Measurements from ENCODE around the gene MBD2.
A peak's percentile ranks its signal among the peaks of the same experiment; 100 is the strongest.

The MBD2 gene

DNA sequence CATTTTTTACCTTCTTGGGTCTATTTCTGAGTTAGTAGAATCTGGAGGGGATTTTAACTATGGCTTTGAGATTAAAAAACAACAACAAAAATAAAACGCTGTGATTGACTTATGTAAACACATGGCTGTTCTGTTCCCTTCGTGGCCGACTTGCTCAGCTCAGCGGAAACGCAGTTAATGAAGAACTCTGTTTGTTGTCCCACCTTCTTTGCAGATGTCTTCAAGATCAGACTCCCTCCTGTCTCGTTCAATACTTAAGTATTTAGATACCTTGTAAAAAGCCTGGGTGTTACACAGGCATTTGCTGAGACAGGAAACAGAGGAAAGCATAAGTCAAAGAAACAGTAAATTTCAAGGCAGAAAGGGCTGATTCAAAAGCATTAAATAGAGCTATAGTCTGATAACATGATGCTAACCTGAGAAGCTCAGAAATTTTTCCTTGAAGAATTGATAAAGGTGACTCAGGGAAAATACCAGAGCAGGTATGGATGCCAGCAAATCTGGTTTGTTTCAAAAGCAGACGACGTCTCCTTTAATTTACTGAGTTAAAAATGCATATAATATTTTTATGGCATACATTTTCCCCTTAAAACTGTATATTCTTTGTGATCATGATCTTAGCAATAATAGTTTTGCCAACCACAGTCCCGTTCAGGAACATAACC lies 23.2 kb upstream of the MBD2 start:
- no peaks in the 10 kb centered on the region for H3K9me3 Mint-ChIP-seq
- H3K4me1 Mint-ChIP-seq (ENCODE audit: low read depth), result peaks cover 33% of the 10 kb centered on the region
- no peak overlapping the region for H3K4me3 Mint-ChIP-seq
- DNase-seq, result no peak
- H3K36me3 Mint-ChIP-seq (ENCODE audit: low read depth), result no peaks in the 10 kb centered on the region
- H3K27me3 Mint-ChIP-seq, result no peaks in the 10 kb centered on the region
- H3K27ac Mint-ChIP-seq, result peak overlapping the region; percentile 84

DNA sequence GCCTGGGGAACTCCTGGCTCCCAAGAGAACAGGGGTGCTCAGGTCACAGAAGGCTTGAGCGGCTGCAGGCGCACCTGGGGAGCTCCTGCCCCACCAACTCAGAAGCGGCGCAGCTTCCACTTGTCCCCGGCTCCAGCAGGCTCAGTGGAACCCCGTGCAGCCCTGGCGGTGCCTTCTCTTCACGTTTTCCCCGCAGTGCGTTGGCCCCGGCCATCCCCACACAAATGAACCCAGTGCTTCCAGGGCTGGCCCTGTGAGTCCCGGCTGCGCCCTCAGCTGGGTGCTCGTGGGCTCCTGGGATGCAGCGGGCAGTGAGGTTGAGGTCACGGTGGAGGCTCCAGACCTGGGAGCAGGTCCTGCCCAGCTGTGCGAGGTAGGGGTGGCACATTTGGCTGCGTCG lies 17.9 kb upstream of the MBD2 start:
- DNase-seq, result no peak
- Mint-ChIP-seq H3K4me1 (ENCODE audit: low read depth) (peaks cover 10% of the 10 kb centered on the region), H3K9me3 (no peaks in the 10 kb centered on the region), H3K36me3 (ENCODE audit: low read depth) (no peaks in the 10 kb centered on the region), H3K27me3 (no peaks in the 10 kb centered on the region), H3K27ac (no peak overlapping the region), H3K4me3 (no peak overlapping the region)

DNA sequence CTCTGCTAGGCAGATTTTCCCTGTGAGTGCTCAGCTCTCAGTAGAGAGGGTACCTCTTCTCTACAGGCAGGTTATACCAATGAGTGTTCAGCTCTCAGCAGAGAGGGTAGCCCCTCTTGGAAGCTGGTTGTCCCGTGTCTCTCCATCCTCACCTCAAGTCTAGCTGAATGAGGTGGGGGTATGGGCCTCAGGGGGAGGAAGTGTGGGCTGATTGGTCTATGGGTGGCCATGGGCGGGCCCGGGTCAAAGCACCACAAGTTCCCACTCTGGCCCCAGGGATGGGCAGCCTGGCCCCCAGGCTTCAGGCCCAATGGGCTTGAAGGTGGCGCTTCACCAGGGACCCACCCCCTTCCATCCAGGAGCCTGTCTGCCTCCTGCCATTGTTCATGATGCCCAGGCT lies 17.0 kb upstream of the MBD2 start:
- Mint-ChIP-seq H3K9me3 (no peaks in the 10 kb centered on the region), H3K36me3 (ENCODE audit: low read depth) (no peaks in the 10 kb centered on the region), H3K27ac (no peak overlapping the region), H3K4me1 (ENCODE audit: low read depth) (peaks cover 2% of the 10 kb centered on the region), H3K27me3 (no peaks in the 10 kb centered on the region), H3K4me3 (no peak overlapping the region)
- no peak for DNase-seq

DNA sequence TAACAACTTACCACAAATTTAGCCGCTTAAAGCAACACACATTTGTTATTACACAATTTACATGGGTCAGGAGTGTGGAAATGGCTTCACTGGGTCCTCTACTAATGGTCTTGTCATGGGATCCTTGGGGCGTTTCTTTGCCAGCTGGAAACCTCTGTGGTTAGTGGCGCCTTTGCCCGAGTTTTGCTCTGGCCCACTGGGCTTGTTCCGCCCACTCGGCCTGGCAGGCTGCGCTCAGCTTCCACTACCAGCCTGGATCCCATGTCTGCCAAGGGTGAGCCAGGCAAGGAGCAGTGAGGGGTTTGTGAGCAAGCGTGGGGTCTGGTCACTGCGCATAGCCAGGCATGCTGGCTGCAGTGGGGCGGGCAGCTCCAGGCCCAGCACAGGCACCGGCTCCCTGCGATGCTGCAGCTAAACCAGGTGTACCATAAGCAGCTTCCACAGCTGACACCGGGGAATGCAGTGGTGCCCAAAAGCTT lies 16.2 kb upstream of the MBD2 start:
- no peaks in the 10 kb centered on the region for H3K9me3 Mint-ChIP-seq
- no peaks in the 10 kb centered on the region for H3K36me3 Mint-ChIP-seq (ENCODE audit: low read depth)
- no peak overlapping the region for H3K27ac Mint-ChIP-seq
- no peak overlapping the region for H3K4me3 Mint-ChIP-seq
- no peaks in the 10 kb centered on the region for H3K4me1 Mint-ChIP-seq (ENCODE audit: low read depth)
- H3K27me3 Mint-ChIP-seq, result peaks cover under 1% of the 10 kb centered on the region
- no peak for DNase-seq

DNA sequence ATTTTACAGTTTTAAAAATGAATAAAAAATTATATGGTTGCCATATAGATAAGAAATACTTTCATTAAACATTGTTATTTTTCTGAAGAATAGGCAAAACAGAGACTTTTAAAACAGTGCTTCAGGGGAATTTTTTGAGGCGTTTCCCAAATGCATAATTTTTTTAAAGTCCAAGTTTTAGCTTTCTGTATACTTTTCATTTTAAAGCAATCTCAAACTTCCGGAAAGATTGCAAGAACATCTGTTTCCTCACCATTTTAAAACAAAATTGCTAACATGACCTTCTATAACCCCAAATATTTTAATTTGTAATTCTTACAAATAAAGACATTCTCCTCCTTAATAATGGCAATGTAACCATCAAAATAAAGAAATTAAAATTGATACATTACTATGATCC lies 15.1 kb upstream of the MBD2 start:
- Mint-ChIP-seq H3K36me3 (ENCODE audit: low read depth) (no peaks in the 10 kb centered on the region), H3K9me3 (no peaks in the 10 kb centered on the region), H3K4me1 (ENCODE audit: low read depth) (no peaks in the 10 kb centered on the region), H3K27ac (no peak overlapping the region), H3K27me3 (peaks cover 2% of the 10 kb centered on the region), H3K4me3 (no peak overlapping the region)
- no peak for DNase-seq

DNA sequence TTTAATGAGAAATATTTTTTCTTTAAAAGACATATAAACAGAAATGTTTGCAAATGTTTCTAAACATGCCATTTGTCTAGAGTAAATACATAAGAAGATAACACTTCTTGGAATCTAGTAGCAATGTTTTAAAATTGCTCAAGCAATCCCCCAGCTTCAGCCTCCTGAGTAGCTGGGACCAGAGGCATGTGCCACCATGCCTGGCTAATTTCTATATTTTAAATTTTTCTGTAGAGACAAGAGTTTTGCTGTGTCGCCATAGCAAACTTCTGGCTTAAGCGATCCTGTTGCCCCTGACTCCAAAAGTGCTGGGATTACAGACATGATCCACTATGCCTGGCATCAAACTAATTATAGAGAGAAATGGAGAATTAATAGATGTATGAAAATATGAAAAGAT lies 14.6 kb upstream of the MBD2 start:
- no peaks in the 10 kb centered on the region for H3K4me1 Mint-ChIP-seq (ENCODE audit: low read depth)
- H3K36me3 Mint-ChIP-seq (ENCODE audit: low read depth), result no peaks in the 10 kb centered on the region
- H3K27ac Mint-ChIP-seq, result no peak overlapping the region
- DNase-seq, result no peak
- no peak overlapping the region for H3K4me3 Mint-ChIP-seq
- no peaks in the 10 kb centered on the region for H3K9me3 Mint-ChIP-seq
- peaks cover 2% of the 10 kb centered on the region for H3K27me3 Mint-ChIP-seq

DNA sequence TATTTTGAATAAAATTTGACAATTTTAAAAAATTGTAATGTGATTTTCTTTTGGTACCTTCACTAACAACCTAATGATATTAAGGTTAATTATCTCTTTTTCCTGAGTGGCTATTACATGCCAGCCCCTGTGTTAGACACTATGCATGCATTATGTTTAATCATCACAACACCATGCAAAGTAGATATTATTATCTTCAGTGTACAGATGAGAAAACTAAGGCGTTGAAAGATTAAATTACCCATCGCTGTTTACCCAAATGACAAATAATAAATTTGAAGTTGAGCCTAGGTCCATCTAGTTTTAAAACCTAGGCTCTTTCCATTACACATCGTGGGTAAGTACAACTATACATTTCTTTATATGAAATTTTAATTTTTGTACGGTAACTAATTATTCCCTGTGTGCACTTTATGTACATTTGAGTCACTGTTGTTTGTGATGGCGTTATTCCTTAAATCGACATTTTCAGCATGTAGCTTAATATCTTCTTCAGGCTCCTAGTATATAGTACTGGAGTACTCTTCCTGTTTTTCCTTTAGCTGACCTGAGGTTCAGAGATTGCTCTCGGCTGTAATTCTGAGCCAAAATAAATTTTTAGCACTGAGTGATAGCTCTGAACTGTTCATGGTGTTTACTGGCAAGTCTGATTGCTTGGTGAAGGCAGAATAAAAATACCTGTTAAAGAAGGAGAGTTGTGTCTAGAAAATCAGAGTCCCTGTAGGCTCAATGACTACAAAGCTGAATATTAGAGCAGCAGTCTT lies 13.9 kb upstream of the MBD2 start:
- Mint-ChIP-seq H3K36me3 (ENCODE audit: low read depth) (no peaks in the 10 kb centered on the region), H3K4me3 (no peak overlapping the region), H3K9me3 (no peaks in the 10 kb centered on the region), H3K27me3 (peaks cover 2% of the 10 kb centered on the region), H3K4me1 (ENCODE audit: low read depth) (peaks cover under 1% of the 10 kb centered on the region), H3K27ac (no peak overlapping the region)
- no peak for DNase-seq

DNA sequence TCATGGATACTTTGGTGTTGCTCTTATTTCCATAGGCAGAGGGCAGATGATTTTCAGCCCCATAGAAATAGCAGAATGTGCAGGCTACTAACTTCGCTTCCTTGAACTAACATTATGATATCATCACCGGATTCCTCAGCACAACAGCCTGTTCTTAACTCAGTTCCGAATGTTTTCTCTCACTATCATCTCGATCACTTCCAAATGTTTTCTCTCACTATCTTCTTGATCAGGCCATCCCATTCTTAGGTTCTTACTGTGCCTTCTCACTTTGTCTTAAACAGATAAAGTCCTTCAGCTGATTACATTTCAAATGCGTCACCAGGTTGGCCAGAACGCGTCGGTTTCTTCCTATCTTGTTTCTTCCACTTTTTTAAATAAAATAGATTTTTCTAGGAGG lies 11.4 kb upstream of the MBD2 start:
- Mint-ChIP-seq H3K27ac (no peak overlapping the region), H3K36me3 (ENCODE audit: low read depth) (no peaks in the 10 kb centered on the region), H3K4me3 (no peak overlapping the region), H3K27me3 (peaks cover 2% of the 10 kb centered on the region), H3K9me3 (no peaks in the 10 kb centered on the region), H3K4me1 (ENCODE audit: low read depth) (peaks cover 2% of the 10 kb centered on the region)
- no peak for DNase-seq

DNA sequence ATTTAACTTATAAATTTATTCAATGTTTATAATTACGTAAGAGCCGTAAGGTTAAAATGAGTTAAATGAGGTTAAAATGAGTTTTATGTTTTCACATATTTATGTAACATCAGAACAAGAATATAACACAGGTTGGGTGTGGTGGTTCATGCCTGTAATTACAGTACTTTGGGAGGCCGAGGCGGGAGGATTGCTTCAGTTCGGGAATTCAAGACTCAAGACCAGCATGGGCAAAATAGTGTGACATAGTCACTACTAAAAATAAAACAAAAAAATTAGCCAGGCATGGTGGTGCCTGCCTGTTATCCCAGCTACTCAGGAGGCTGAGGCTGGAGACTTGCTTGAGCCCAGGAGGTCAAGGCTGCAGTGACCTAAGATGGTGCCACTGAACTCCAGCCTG lies 9.3 kb upstream of the MBD2 start:
- no peak overlapping the region for H3K4me3 Mint-ChIP-seq
- peaks cover 13% of the 10 kb centered on the region for H3K4me1 Mint-ChIP-seq (ENCODE audit: low read depth)
- peaks cover 2% of the 10 kb centered on the region for H3K27me3 Mint-ChIP-seq
- no peak overlapping the region for H3K27ac Mint-ChIP-seq
- DNase-seq, result no peak
- H3K36me3 Mint-ChIP-seq (ENCODE audit: low read depth), result no peaks in the 10 kb centered on the region
- no peaks in the 10 kb centered on the region for H3K9me3 Mint-ChIP-seq

DNA sequence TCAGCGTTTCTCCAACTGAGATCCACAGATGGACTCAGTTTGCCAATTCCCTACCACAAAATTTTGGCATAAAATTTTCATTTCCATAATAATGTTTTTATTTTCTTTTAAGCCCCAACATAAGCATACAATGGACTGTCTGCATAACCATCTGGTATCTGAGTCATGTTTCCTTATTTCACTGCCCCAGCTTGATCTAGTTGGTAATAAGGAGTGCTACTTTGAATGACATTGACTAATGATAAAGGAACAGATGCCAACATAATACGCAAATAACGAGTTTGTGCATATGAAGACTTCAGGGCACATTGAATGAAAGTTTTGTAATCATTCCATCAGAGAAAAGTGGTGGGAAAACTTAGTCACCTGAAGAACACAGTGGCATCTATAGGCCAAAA lies 8.8 kb upstream of the MBD2 start:
- DNase-seq, result no peak
- H3K36me3 Mint-ChIP-seq (ENCODE audit: low read depth), result no peaks in the 10 kb centered on the region
- H3K4me1 Mint-ChIP-seq (ENCODE audit: low read depth), result peaks cover 15% of the 10 kb centered on the region
- H3K27ac Mint-ChIP-seq, result no peak overlapping the region
- no peaks in the 10 kb centered on the region for H3K9me3 Mint-ChIP-seq
- H3K27me3 Mint-ChIP-seq, result peaks cover 2% of the 10 kb centered on the region
- no peak overlapping the region for H3K4me3 Mint-ChIP-seq

DNA sequence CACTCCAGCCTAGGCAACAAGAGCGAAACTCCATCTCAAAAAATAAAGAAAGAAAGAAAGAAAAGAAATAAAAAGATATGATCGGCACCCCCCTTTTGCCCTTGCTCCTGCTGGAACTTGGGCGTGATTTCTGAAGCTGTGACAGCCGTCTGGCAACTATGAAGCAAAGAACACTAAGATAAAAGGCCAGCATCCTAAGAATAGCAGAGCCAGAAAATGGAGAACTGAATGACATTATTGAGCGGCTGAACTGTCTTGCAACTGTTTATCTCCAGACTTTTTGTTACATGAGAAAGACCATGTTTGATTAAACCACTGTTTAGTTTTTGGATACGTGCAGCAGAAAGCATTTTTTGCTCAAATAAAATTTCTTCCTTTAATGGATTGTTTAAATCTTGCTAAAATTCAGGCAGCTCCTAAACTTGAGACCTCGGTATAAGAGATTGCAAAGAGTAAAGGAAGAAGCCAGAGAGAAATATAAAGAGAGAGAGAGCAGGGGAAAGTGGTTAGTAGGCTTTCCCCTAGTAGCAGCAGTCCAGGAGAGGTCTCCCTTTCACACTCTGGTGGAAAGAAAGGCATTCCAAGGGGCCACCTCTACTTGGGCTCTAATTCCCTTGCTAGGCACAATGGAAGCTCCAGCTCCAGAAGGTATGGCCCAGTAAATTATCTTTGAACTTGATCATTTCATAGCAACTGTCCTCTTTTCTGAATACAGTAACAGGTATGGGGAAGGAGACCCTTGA lies 8.2 kb upstream of the MBD2 start:
- no peak for DNase-seq
- H3K36me3 Mint-ChIP-seq (ENCODE audit: low read depth), result no peaks in the 10 kb centered on the region
- peaks cover 15% of the 10 kb centered on the region for H3K4me1 Mint-ChIP-seq (ENCODE audit: low read depth)
- H3K4me3 Mint-ChIP-seq, result no peak overlapping the region
- H3K27ac Mint-ChIP-seq, result no peak overlapping the region
- peaks cover 2% of the 10 kb centered on the region for H3K27me3 Mint-ChIP-seq
- H3K9me3 Mint-ChIP-seq, result no peaks in the 10 kb centered on the region

DNA sequence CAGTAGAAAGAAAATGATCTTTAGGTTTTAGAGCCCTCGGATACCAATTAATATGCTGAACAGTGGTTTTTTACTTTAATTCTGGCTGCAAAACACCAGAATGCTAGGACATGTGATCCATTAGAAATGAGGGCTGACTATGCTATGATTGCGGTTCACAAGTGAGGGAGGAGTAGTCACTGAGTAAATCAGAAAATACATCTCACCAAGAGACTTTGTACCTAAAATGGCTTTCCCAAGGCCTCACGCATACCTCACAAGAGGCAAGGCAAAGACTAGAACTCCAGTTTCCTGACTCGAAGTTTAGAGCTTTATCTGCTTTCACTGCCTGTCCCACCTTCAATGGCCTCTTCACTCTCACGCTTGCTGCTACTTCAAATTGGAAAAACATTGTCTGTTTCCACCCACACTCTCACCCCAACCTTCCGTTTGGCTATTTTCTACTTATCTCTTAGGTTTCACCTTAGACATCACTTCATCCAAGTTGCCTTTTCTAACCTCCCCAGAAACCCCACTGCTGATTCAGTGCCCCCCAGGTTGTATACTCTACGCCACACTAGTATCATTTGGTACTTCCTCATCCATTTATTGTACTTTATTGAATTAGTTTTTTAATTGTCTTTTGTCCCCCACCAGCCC lies 5.1 kb upstream of the MBD2 start:
- H3K4me1 Mint-ChIP-seq (ENCODE audit: low read depth), result peaks cover 21% of the 10 kb centered on the region
- no peaks in the 10 kb centered on the region for H3K27me3 Mint-ChIP-seq
- no peak overlapping the region for H3K4me3 Mint-ChIP-seq
- no peaks in the 10 kb centered on the region for H3K36me3 Mint-ChIP-seq (ENCODE audit: low read depth)
- no peaks in the 10 kb centered on the region for H3K9me3 Mint-ChIP-seq
- peak overlapping the region; percentile 71 for H3K27ac Mint-ChIP-seq
- no peak for DNase-seq

DNA sequence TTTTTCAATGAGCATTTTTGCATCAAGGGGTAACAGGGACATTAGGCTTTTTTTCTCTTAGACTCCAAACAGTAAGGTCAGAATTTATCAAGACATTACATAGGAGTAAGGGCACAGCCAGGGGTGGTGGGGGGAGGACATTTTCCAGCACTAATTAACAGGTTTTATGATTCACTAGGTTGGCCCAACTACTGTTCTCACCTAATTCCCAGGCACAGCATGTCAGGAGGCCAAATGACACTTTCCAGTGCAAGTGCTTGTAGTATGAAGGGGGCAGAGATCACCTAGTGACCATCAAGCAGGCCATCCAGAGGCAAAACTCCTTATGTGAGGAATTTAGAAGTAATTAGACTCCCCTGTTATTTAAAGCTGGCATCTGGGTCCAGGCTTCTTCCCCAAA lies 3.9 kb upstream of the MBD2 start:
- H3K27me3 Mint-ChIP-seq, result no peaks in the 10 kb centered on the region
- no peak overlapping the region for H3K4me3 Mint-ChIP-seq
- H3K27ac Mint-ChIP-seq, result no peak overlapping the region
- DNase-seq, result no peak
- no peaks in the 10 kb centered on the region for H3K9me3 Mint-ChIP-seq
- H3K4me1 Mint-ChIP-seq (ENCODE audit: low read depth), result peaks cover 25% of the 10 kb centered on the region
- peaks cover 6% of the 10 kb centered on the region for H3K36me3 Mint-ChIP-seq (ENCODE audit: low read depth)

DNA sequence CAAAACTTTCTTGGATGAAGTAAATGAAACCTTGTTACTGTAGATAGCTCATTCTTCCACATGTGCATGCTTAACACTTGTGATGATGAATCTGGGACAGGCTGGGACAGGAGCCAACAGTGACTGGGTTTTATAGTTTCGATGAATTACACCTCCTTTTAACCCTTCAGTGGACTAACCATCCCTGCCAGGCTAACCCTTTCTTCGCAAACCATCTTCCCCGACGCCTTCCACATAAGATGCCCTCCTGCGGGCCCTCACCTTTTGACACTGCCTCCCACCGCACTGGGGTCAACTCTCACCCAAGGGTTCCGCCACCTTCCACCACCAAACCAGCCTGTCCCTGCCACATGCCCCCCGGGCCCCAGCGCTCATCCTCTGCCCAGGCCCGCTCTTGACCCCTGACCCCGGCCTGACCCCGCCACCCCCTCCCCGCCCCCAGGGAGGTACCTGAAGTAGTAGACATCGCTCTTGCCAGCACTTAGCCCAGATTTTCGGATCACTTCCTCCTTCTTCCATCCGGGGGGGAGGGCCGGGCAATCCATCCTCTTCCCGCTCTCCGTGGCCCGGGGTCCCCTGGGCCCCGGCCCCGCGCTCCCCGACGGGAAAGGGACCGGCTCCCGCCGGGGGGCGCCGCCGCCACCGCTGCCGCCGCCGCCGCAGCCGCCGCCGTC lies 764 bp downstream of the MBD2 start:
- DNase-seq, result peak; percentile 72
- Mint-ChIP-seq H3K27ac (peak overlapping the region; percentile 98), H3K4me3 (peak overlapping the region; percentile 91), H3K4me1 (ENCODE audit: low read depth) (peaks cover 50% of the 10 kb centered on the region), H3K27me3 (no peaks in the 10 kb centered on the region), H3K36me3 (ENCODE audit: low read depth) (peaks cover 42% of the 10 kb centered on the region), H3K9me3 (no peaks in the 10 kb centered on the region)

All from activated T-cell treated with anti-CD3 and anti-CD28 coated beads, Interleukin-2, amount 50 U/mL, for 24 hours (primary cell).